ENCODE results near the gene PSD4. TPM values are rescaled to one million over a fixed set of nuclear protein-coding genes. Genes with fewer than 3 reads are reported as not detected.

PSD4 gene
- polyA plus RNA-seq, 4 donors: 24.7 to 39.2 (median 32.7) TPM

- DNase-seq (no peak), FAIRE-seq (no peak)
- H3K9me3 ChIP-seq (ENCODE audit: control insufficient read depth in 2 of 2, insufficient read depth in 1 of 2, low read depth in 1 of 2, low read length in 1 of 2): no peaks in the 10 kb centered on the region
- H3K4me3 ChIP-seq (ENCODE audit: low read depth in 1 of 3, low read length in 3 of 3): no peak overlapping the region
- peaks cover 0 to 25% (median 6%) of the 10 kb centered on the region in 3 donors for H3K36me3 ChIP-seq (ENCODE audit: control insufficient read depth in 3 of 3, insufficient read depth in 2 of 3, low read depth in 1 of 3, low read length in 3 of 3)
- peaks cover 6 to 17% (median 8%) of the 10 kb centered on the region in 3 donors for H3K4me1 ChIP-seq (ENCODE audit: control insufficient read depth in 3 of 3, insufficient read depth in 2 of 3, low read depth in 1 of 3, low read length in 2 of 3)
- no peaks in the 10 kb centered on the region for H3K27me3 ChIP-seq (ENCODE audit: control insufficient read depth in 3 of 3, insufficient read depth in 3 of 3, low read length in 3 of 3)
- no peak overlapping the region for H3K27ac ChIP-seq (ENCODE audit: low read depth in 1 of 3, low read length in 2 of 3)
- WGBS, 3 donors: 65 to 87% (median 79%) methylated on average over 4 of the region's 4 CpGs
These were observed 5.1 kb downstream of the PSD4 start for GRCh38 chr2:113178891-113179290.

- Histone ChIP-seq H3K4me3 (ENCODE audit: low read depth in 1 of 3, low read length in 3 of 3) (no peak overlapping the region), H3K27me3 (ENCODE audit: control insufficient read depth in 3 of 3, insufficient read depth in 3 of 3, low read length in 3 of 3) (no peaks in the 10 kb centered on the region), H3K27ac (ENCODE audit: low read depth in 1 of 3, low read length in 2 of 3) (no peak overlapping the region), H3K36me3 (ENCODE audit: control insufficient read depth in 3 of 3, insufficient read depth in 2 of 3, low read depth in 1 of 3, low read length in 3 of 3) (peaks cover 0 to 25% (median 6%) of the 10 kb centered on the region in 3 donors), H3K9me3 (ENCODE audit: control insufficient read depth in 2 of 2, insufficient read depth in 1 of 2, low read depth in 1 of 2, low read length in 1 of 2) (no peaks in the 10 kb centered on the region), H3K4me1 (ENCODE audit: control insufficient read depth in 3 of 3, insufficient read depth in 2 of 3, low read depth in 1 of 3, low read length in 2 of 3) (peaks cover 6 to 20% (median 11%) of the 10 kb centered on the region in 3 donors)
- 89 to 93% (median 89%) methylated on average over 8 of the region's 8 CpGs for WGBS, 3 donors
- FAIRE-seq (no peak), DNase-seq (no peak)
These were observed 5.8 kb downstream of the PSD4 start for GRCh38 chr2:113179446-113180045.

- no peak for FAIRE-seq
- H3K27me3 ChIP-seq (ENCODE audit: control insufficient read depth in 3 of 3, insufficient read depth in 3 of 3, low read length in 3 of 3): no peaks in the 10 kb centered on the region
- 64 to 72% (median 67%) methylated on average over 17 of the region's 17 CpGs for WGBS, 3 donors
- no peaks in the 10 kb centered on the region for H3K9me3 ChIP-seq (ENCODE audit: control insufficient read depth in 2 of 2, insufficient read depth in 1 of 2, low read depth in 1 of 2, low read length in 1 of 2)
- no peak overlapping the region for H3K4me3 ChIP-seq (ENCODE audit: low read depth in 1 of 3, low read length in 3 of 3)
- H3K27ac ChIP-seq (ENCODE audit: low read depth in 1 of 3, low read length in 2 of 3): peak overlapping the region in 2 of 3 donors; percentile 27 to 38
- H3K4me1 ChIP-seq (ENCODE audit: control insufficient read depth in 3 of 3, insufficient read depth in 2 of 3, low read depth in 1 of 3, low read length in 2 of 3): peaks cover 6 to 20% (median 11%) of the 10 kb centered on the region in 3 donors
- peaks cover 0 to 31% (median 8%) of the 10 kb centered on the region in 3 donors for H3K36me3 ChIP-seq (ENCODE audit: control insufficient read depth in 3 of 3, insufficient read depth in 2 of 3, low read depth in 1 of 3, low read length in 3 of 3)
- DNase-seq: peak; percentile 63 to 67
These were observed 6.6 kb downstream of the PSD4 start for GRCh38 chr2:113180131-113180946.

GRCh38 chr2:113181258-113182051, 7.7 kb downstream of the PSD4 start:
- no peaks in the 10 kb centered on the region for H3K27me3 ChIP-seq (ENCODE audit: control insufficient read depth in 3 of 3, insufficient read depth in 3 of 3, low read length in 3 of 3)
- 40 to 52% (median 48%) methylated on average over 8 of the region's 8 CpGs for WGBS, 3 donors
- peaks cover 6 to 20% (median 11%) of the 10 kb centered on the region in 3 donors for H3K4me1 ChIP-seq (ENCODE audit: control insufficient read depth in 3 of 3, insufficient read depth in 2 of 3, low read depth in 1 of 3, low read length in 2 of 3)
- peak overlapping the region in 2 of 3 donors; percentile 3 to 32 for H3K27ac ChIP-seq (ENCODE audit: low read depth in 1 of 3, low read length in 2 of 3)
- H3K36me3 ChIP-seq (ENCODE audit: control insufficient read depth in 3 of 3, insufficient read depth in 2 of 3, low read depth in 1 of 3, low read length in 3 of 3): peaks cover 0 to 40% (median 8%) of the 10 kb centered on the region in 3 donors
- DNase-seq (no peak), FAIRE-seq (no peak)
- no peak overlapping the region for H3K4me3 ChIP-seq (ENCODE audit: low read depth in 1 of 3, low read length in 3 of 3)
- H3K9me3 ChIP-seq (ENCODE audit: control insufficient read depth in 2 of 2, insufficient read depth in 1 of 2, low read depth in 1 of 2, low read length in 1 of 2): no peaks in the 10 kb centered on the region

- Histone ChIP-seq H3K36me3 (ENCODE audit: control insufficient read depth in 3 of 3, insufficient read depth in 2 of 3, low read depth in 1 of 3, low read length in 3 of 3) (peaks cover 0 to 40% (median 8%) of the 10 kb centered on the region in 3 donors), H3K4me3 (ENCODE audit: low read depth in 1 of 3, low read length in 3 of 3) (no peak overlapping the region), H3K27ac (ENCODE audit: low read depth in 1 of 3, low read length in 2 of 3) (no peak overlapping the region), H3K9me3 (ENCODE audit: control insufficient read depth in 2 of 2, insufficient read depth in 1 of 2, low read depth in 1 of 2, low read length in 1 of 2) (no peaks in the 10 kb centered on the region), H3K27me3 (ENCODE audit: control insufficient read depth in 3 of 3, insufficient read depth in 3 of 3, low read length in 3 of 3) (no peaks in the 10 kb centered on the region), H3K4me1 (ENCODE audit: control insufficient read depth in 3 of 3, insufficient read depth in 2 of 3, low read depth in 1 of 3, low read length in 2 of 3) (peaks cover 6 to 20% (median 11%) of the 10 kb centered on the region in 3 donors)
- FAIRE-seq (no peak), DNase-seq (no peak)
- 94% methylated on average over 15 of the region's 15 CpGs for WGBS, 3 donors
These were observed 8.9 kb downstream of the PSD4 start for GRCh38 chr2:113182471-113183260.

GRCh38 chr2:113183264-113183663, 9.5 kb downstream of the PSD4 start:
- no peak for FAIRE-seq
- H3K27me3 ChIP-seq (ENCODE audit: control insufficient read depth in 3 of 3, insufficient read depth in 3 of 3, low read length in 3 of 3): no peaks in the 10 kb centered on the region
- DNase-seq: no peak
- H3K27ac ChIP-seq (ENCODE audit: low read depth in 1 of 3, low read length in 2 of 3): no peak overlapping the region
- 88 to 97% (median 94%) methylated on average over 8 of the region's 8 CpGs for WGBS, 3 donors
- no peak overlapping the region for H3K4me3 ChIP-seq (ENCODE audit: low read depth in 1 of 3, low read length in 3 of 3)
- H3K36me3 ChIP-seq (ENCODE audit: control insufficient read depth in 3 of 3, insufficient read depth in 2 of 3, low read depth in 1 of 3, low read length in 3 of 3): peaks cover 0 to 40% (median 8%) of the 10 kb centered on the region in 3 donors
- H3K9me3 ChIP-seq (ENCODE audit: control insufficient read depth in 2 of 2, insufficient read depth in 1 of 2, low read depth in 1 of 2, low read length in 1 of 2): no peaks in the 10 kb centered on the region
- peaks cover 6 to 20% (median 11%) of the 10 kb centered on the region in 3 donors for H3K4me1 ChIP-seq (ENCODE audit: control insufficient read depth in 3 of 3, insufficient read depth in 2 of 3, low read depth in 1 of 3, low read length in 2 of 3)

- 31 to 63% (median 32%) methylated on average over 2 of the region's 2 CpGs for WGBS, 3 donors
These were observed 9.9 kb downstream of the PSD4 start for GRCh38 chr2:113183703-113184102.

More at GRCh38 chr2:113183703-113184102, 9.9 kb downstream of the PSD4 start:
- peaks cover 6 to 20% (median 11%) of the 10 kb centered on the region in 3 donors for H3K4me1 ChIP-seq (ENCODE audit: control insufficient read depth in 3 of 3, insufficient read depth in 2 of 3, low read depth in 1 of 3, low read length in 2 of 3)
- H3K9me3 ChIP-seq (ENCODE audit: control insufficient read depth in 2 of 2, insufficient read depth in 1 of 2, low read depth in 1 of 2, low read length in 1 of 2): no peaks in the 10 kb centered on the region
- H3K36me3 ChIP-seq (ENCODE audit: control insufficient read depth in 3 of 3, insufficient read depth in 2 of 3, low read depth in 1 of 3, low read length in 3 of 3): peaks cover 0 to 40% (median 8%) of the 10 kb centered on the region in 3 donors
- no peaks in the 10 kb centered on the region for H3K27me3 ChIP-seq (ENCODE audit: control insufficient read depth in 3 of 3, insufficient read depth in 3 of 3, low read length in 3 of 3)
- DNase-seq (peak; percentile 49 to 60), FAIRE-seq (no peak)
- H3K27ac ChIP-seq (ENCODE audit: low read depth in 1 of 3, low read length in 2 of 3): no peak overlapping the region
- H3K4me3 ChIP-seq (ENCODE audit: low read depth in 1 of 3, low read length in 3 of 3): no peak overlapping the region

All from small intestine (tissue), 7 donors.